Natural killer cell (primary cell): ENCODE results near the gene MAP3K14. TPM values are rescaled to one million over a fixed set of nuclear protein-coding genes. Genes with fewer than 3 reads are reported as not detected.
"Not testable (repeated sequence)": the region's sequence is repeated elsewhere in the genome, so short reads cannot be mapped to it uniquely, and the experiment has no call there.

Experiments
- ATAC-seq, 3 donors: fragments of 150-1000 bp in 2 of 3; fragments of 200-7000 bp in 1 of 3; cut with Tn5 transposase; 1 replicate in 1 of 3; 2 replicates in 2 of 3; pipeline ENCODE4 v1.10.0; 2021; ENCODE audit warnings: mild to moderate bottlenecking in 2 of 3, moderate library complexity in 2 of 3
- DNase-seq, 2 donors: peaks; one replicate each; pipeline versions ENCODE4 v3.0.0 to v3.0.0-alpha.2; 2013 to 2021; ENCODE audit warnings: mixed read lengths in 1 of 2
- H3K27ac ChIP-seq: one replicate; pipeline ENCODE4 v1.5.1; 2013; ENCODE audit warnings: mild to moderate bottlenecking, low read length
- H3K27me3 ChIP-seq: one replicate; pipeline ENCODE4 v1.6.1; 2013; ENCODE audit warnings: low read length; ENCODE audit not compliant: control insufficient read depth, insufficient read depth
- H3K36me3 ChIP-seq: one replicate; pipeline ENCODE4 v1.6.1; 2013; ENCODE audit warnings: low read length; ENCODE audit not compliant: control insufficient read depth, insufficient read depth
- H3K4me1 ChIP-seq: one replicate; pipeline ENCODE4 v1.6.1; 2013; ENCODE audit warnings: low read length; ENCODE audit not compliant: control insufficient read depth, insufficient read depth
- H3K4me3 ChIP-seq: one replicate; pipeline ENCODE4 v1.5.1; 2013; ENCODE audit warnings: low read length
- H3K9me3 ChIP-seq: one replicate; pipeline ENCODE4 v1.6.1; 2013; ENCODE audit warnings: low read length; ENCODE audit not compliant: control insufficient read depth, insufficient read depth
- H3K27ac Mint-ChIP-seq, 2 donors: one replicate each; pipeline ENCODE4 v1.8.0; 2022; ENCODE audit warnings: mild to moderate bottlenecking in 2 of 2, mixed read lengths in 2 of 2, moderate library complexity in 1 of 2
- H3K27me3 Mint-ChIP-seq, 2 donors: one replicate each; pipeline ENCODE4 v1.8.0; 2022; ENCODE audit warnings: low read depth in 2 of 2, mixed read lengths in 2 of 2
- H3K36me3 Mint-ChIP-seq: one replicate; pipeline ENCODE4 v1.8.0; 2022; ENCODE audit warnings: mixed read lengths
- H3K4me1 Mint-ChIP-seq, 2 donors: one replicate each; pipeline ENCODE4 v1.8.0; 2022; ENCODE audit warnings: mixed read lengths in 2 of 2
- H3K4me3 Mint-ChIP-seq: one replicate; pipeline ENCODE4 v1.8.0; 2022; ENCODE audit warnings: mild to moderate bottlenecking, moderate library complexity, mixed read lengths
- H3K9me3 Mint-ChIP-seq, 2 donors: one replicate each; pipeline ENCODE4 v1.8.0; 2022; ENCODE audit warnings: mixed read lengths in 2 of 2
- WGBS: methylation state at CpG from one replicate; pipeline ENCODE4 v1.1.7; 2013; ENCODE audit warnings: missing lambda C conversion rate; ENCODE audit not compliant: insufficient coverage; 5-methylcytosine and 5-hydroxymethylcytosine counted together
- intact Hi-C: fragments of 100-400 bp; cut with micrococcal nuclease; formaldehyde crosslinking; loops from one replicate; pipeline ENCODE4 v1.14.2; 2022
- total RNA-seq, 4 donors: library from RNA; stranded (reverse); fragments of 120-200 nt in 1 of 4; gene quantifications; one replicate each; pipeline versions ENCODE4 v1.2.3 to v1.2.4, GENCODE V29; 2013 to 2022
- TF ChIP-seq, protein P1 (sequence below): fragments of 200-600 bp; IDR thresholded peaks from one replicate; pipeline ENCODE4 v1.8.0; 2022; ENCODE audit warnings: antibody characterized with exemption

The MAP3K14 gene
- total RNA-seq, 3 donors from 2014 or later (not counting 1 experiment from before 2014, with no cell fraction given): 28.0 to 31.9 (median 31.6) TPM

- DNase-seq (no peak), ATAC-seq (no peak)
- Mint-ChIP-seq H3K4me1 (no peaks in the 10 kb centered on the region), H3K36me3 (no peaks in the 10 kb centered on the region), H3K9me3 (no peaks in the 10 kb centered on the region), H3K27me3 (peaks cover 0 to 3% of the 10 kb centered on the region in 2 donors), H3K27ac (no peak overlapping the region), H3K4me3 (no peak overlapping the region)
- Histone ChIP-seq H3K4me1 (no peaks in the 10 kb centered on the region), H3K9me3 (no peaks in the 10 kb centered on the region), H3K36me3 (no peaks in the 10 kb centered on the region), H3K4me3 (no peak overlapping the region), H3K27ac (no peak overlapping the region), H3K27me3 (no peaks in the 10 kb centered on the region)
- 94% methylated on average over 13 of the region's 13 CpGs for WGBS
- TF ChIP-seq, protein P1, sequence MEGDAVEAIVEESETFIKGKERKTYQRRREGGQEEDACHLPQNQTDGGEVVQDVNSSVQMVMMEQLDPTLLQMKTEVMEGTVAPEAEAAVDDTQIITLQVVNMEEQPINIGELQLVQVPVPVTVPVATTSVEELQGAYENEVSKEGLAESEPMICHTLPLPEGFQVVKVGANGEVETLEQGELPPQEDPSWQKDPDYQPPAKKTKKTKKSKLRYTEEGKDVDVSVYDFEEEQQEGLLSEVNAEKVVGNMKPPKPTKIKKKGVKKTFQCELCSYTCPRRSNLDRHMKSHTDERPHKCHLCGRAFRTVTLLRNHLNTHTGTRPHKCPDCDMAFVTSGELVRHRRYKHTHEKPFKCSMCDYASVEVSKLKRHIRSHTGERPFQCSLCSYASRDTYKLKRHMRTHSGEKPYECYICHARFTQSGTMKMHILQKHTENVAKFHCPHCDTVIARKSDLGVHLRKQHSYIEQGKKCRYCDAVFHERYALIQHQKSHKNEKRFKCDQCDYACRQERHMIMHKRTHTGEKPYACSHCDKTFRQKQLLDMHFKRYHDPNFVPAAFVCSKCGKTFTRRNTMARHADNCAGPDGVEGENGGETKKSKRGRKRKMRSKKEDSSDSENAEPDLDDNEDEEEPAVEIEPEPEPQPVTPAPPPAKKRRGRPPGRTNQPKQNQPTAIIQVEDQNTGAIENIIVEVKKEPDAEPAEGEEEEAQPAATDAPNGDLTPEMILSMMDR: no peak
- intact Hi-C loops: no loop called here
Measured at GRCh38 chr17:45346216-45347015, 29.6 kb upstream of the MAP3K14 start.

GRCh38 chr17:45345554-45346215 is 28.9 kb upstream of the MAP3K14 start:
- Mint-ChIP-seq H3K9me3 (no peaks in the 10 kb centered on the region), H3K27ac (no peak overlapping the region)
- WGBS: 26% methylated on average over 3 of the region's 3 CpGs

DNA sequence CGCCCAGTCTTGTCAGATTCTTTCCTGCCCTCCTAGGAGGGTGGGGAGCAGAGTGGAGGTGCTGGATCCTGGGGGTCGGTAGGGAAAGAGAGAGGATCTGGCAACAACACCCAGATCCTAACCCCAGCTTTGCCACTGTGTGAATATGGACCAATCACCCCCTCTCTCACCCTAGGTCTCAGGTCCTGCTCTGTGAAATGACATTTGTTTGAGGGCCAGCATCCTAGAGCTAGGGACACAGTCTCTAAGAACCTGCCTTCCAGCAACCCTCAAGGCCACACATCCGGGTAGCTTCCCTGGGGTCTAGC is 28.4 kb upstream of the MAP3K14 start:
- peaks cover 0 to 3% of the 10 kb centered on the region in 2 donors for H3K27me3 Mint-ChIP-seq
- H3K27ac ChIP-seq: no peak overlapping the region
- H3K4me3 Mint-ChIP-seq: no peak overlapping the region
- no peak for ATAC-seq
- TF ChIP-seq, protein P1: no peak
- no peaks in the 10 kb centered on the region for H3K36me3 Mint-ChIP-seq
- H3K27me3 ChIP-seq: no peaks in the 10 kb centered on the region
- H3K4me1 Mint-ChIP-seq: no peaks in the 10 kb centered on the region
- no peaks in the 10 kb centered on the region for H3K9me3 ChIP-seq
- 77% methylated on average over 2 of the region's 3 CpGs for WGBS
- intact Hi-C loops: no loop called here
- H3K4me1 ChIP-seq: no peaks in the 10 kb centered on the region
- H3K9me3 Mint-ChIP-seq: no peaks in the 10 kb centered on the region
- no peaks in the 10 kb centered on the region for H3K36me3 ChIP-seq
- no peak for DNase-seq
- no peak overlapping the region for H3K27ac Mint-ChIP-seq
- no peak overlapping the region for H3K4me3 ChIP-seq

More at GRCh38 chr17:45345554-45346215, 28.9 kb upstream of the MAP3K14 start:
- Histone ChIP-seq H3K27me3 (no peaks in the 10 kb centered on the region), H3K36me3 (no peaks in the 10 kb centered on the region), H3K4me1 (no peaks in the 10 kb centered on the region), H3K9me3 (no peaks in the 10 kb centered on the region), H3K4me3 (no peak overlapping the region), H3K27ac (no peak overlapping the region)
- ATAC-seq (no peak), DNase-seq (no peak)
- intact Hi-C loops: no loop called here
- H3K4me3 Mint-ChIP-seq: no peak overlapping the region
- TF ChIP-seq, protein P1: no peak
- H3K4me1 Mint-ChIP-seq: no peaks in the 10 kb centered on the region
- H3K36me3 Mint-ChIP-seq: no peaks in the 10 kb centered on the region
- H3K27me3 Mint-ChIP-seq: peaks cover 0 to 3% of the 10 kb centered on the region in 2 donors

GRCh38 chr17:45343967-45344664 is 27.3 kb upstream of the MAP3K14 start:
- not testable (repeated sequence) for ATAC-seq

More at GRCh38 chr17:45343967-45344664, 27.3 kb upstream of the MAP3K14 start:
- intact Hi-C loops, DNase-seq, H3K27me3 ChIP-seq, H3K4me1 ChIP-seq, H3K27ac ChIP-seq, H3K4me3 ChIP-seq, H3K36me3 ChIP-seq, H3K4me3 Mint-ChIP-seq, H3K27me3 Mint-ChIP-seq, H3K36me3 Mint-ChIP-seq, H3K27ac Mint-ChIP-seq, H3K9me3 ChIP-seq, H3K9me3 Mint-ChIP-seq, H3K4me1 Mint-ChIP-seq: not testable (repeated sequence)
- WGBS: 93% methylated on average over 5 of the region's 10 CpGs
